HFFc6 (cell line): ENCODE results near the gene ZNF394. TPM values are rescaled to one million over a fixed set of nuclear protein-coding genes. Genes with fewer than 3 reads are reported as not detected.
A peak's percentile ranks its signal among the peaks of the same experiment; 100 is the strongest.

ENCODE experiments used
- DNase-seq: peaks from one replicate; pipeline ENCODE4 v3.0.0-alpha.2; 2018
- H3K27ac Mint-ChIP-seq: 2 replicates; pipeline ENCODE4 v1.8.0; 2020; ENCODE audit warnings: mild to moderate bottlenecking, mixed read lengths
- H3K27me3 Mint-ChIP-seq: 2 replicates; pipeline ENCODE4 v1.8.0; 2021; ENCODE audit warnings: mild to moderate bottlenecking, moderate library complexity, mixed read lengths; ENCODE audit not compliant: insufficient read depth
- H3K36me3 Mint-ChIP-seq: 2 replicates; pipeline ENCODE4 v1.8.0; 2021; ENCODE audit warnings: low read depth, mixed read lengths
- H3K4me1 Mint-ChIP-seq: 2 replicates; pipeline ENCODE4 v1.8.0; 2020; ENCODE audit warnings: low read depth, mixed read lengths
- H3K4me3 Mint-ChIP-seq: 2 replicates; pipeline ENCODE4 v1.8.0; 2020; ENCODE audit warnings: mild to moderate bottlenecking, moderate library complexity, mixed read lengths
- H3K9me3 Mint-ChIP-seq: 2 replicates; pipeline ENCODE4 v1.8.0; 2020; ENCODE audit warnings: mild to moderate bottlenecking, mixed read lengths
- CTCF ChIP-seq: fragments of 200-600 bp; sonication (generic); IDR thresholded peaks from 2 replicates; pipeline ENCODE4 v1.5.0; 2021; ENCODE audit warnings: antibody characterized with exemption, mild to moderate bottlenecking
- total RNA-seq, 6 experiments: library from RNA; stranded (reverse); fragmentation: NEBNext Ultra II Directional; extraction: Animal tissue kit (Norgen Biotek cat#: 25700); gene quantifications; 2 replicates in 1 of 6; 3 replicates in 5 of 6; pipeline ENCODE4 v1.2.3, GENCODE V29; 2021

ZNF394 gene
- total RNA-seq, 6 experiments from 2014 or later = 12.7 to 15.1 (median 14.4) TPM

GRCh38 chr7:99473315-99473596 is 26.8 kb downstream of the ZNF394 start:
- H3K27ac Mint-ChIP-seq = peak overlapping the region; percentile 89

GRCh38 chr7:99472561-99473314 is 27.3 kb downstream of the ZNF394 start, which contains the start of gene ZNF789:
ZNF789 (plus strand) TSS chr7:99472890; CDS start chr7:99476457, 3,567 bp downstream.
- Mint-ChIP-seq H3K9me3 (no peaks in the 10 kb centered on the region), H3K27me3 (peaks cover 10% of the 10 kb centered on the region), H3K27ac (peak within 1 kb of the TSS; percentile 89), H3K4me1 (peaks cover 22% of the 10 kb centered on the region), H3K36me3 (peaks cover 9% of the 10 kb centered on the region), H3K4me3 (peak within 1 kb of the TSS; percentile 94)
- TF ChIP-seq CTCF = peak; percentile 5; the same call in 1 of the 2 replicates
- DNase-seq = peak; percentile 96

More at GRCh38 chr7:99473315-99473596, 26.8 kb downstream of the ZNF394 start:
- Mint-ChIP-seq H3K36me3 (peaks cover 12% of the 10 kb centered on the region), H3K9me3 (no peaks in the 10 kb centered on the region), H3K4me1 (peaks cover 26% of the 10 kb centered on the region), H3K27me3 (peaks cover 10% of the 10 kb centered on the region), H3K4me3 (peak overlapping the region; percentile 94)
- DNase-seq = peak; percentile 70
- no peak for TF ChIP-seq CTCF

- H3K27ac Mint-ChIP-seq = no peak overlapping the region
- DNase-seq = peak; percentile 39
- H3K27me3 Mint-ChIP-seq = peaks cover 11% of the 10 kb centered on the region
- no peak for TF ChIP-seq CTCF
- H3K9me3 Mint-ChIP-seq = no peaks in the 10 kb centered on the region
- H3K4me3 Mint-ChIP-seq = peak overlapping the region; percentile 56
- H3K4me1 Mint-ChIP-seq = peaks cover 35% of the 10 kb centered on the region
- H3K36me3 Mint-ChIP-seq = peaks cover 16% of the 10 kb centered on the region
Measured at GRCh38 chr7:99469381-99470065, 30.6 kb downstream of the ZNF394 start.

GRCh38 chr7:99468336-99468918 is 31.7 kb downstream of the ZNF394 start:
- Mint-ChIP-seq H3K9me3 (no peaks in the 10 kb centered on the region), H3K4me3 (no peak overlapping the region), H3K27ac (no peak overlapping the region), H3K27me3 (peaks cover 11% of the 10 kb centered on the region), H3K4me1 (peaks cover 34% of the 10 kb centered on the region), H3K36me3 (peaks cover 21% of the 10 kb centered on the region)
- TF ChIP-seq CTCF = no peak
- no peak for DNase-seq

GRCh38 chr7:99465421-99465768 is 34.7 kb downstream of the ZNF394 start:
- peak overlapping the region; percentile 92 for H3K27ac Mint-ChIP-seq
- no peak for TF ChIP-seq CTCF
- no peak for DNase-seq
- H3K9me3 Mint-ChIP-seq = no peaks in the 10 kb centered on the region
- H3K4me3 Mint-ChIP-seq = peak overlapping the region; percentile 95
- peaks cover 11% of the 10 kb centered on the region for H3K27me3 Mint-ChIP-seq
- H3K36me3 Mint-ChIP-seq = peaks cover 18% of the 10 kb centered on the region
- peaks cover 24% of the 10 kb centered on the region for H3K4me1 Mint-ChIP-seq
